Measurements from ENCODE around the gene DYNLT4. TPM values are rescaled to one million over a fixed set of nuclear protein-coding genes. Genes with fewer than 3 reads are reported as not detected.
"Not testable (repeated sequence)": the region's sequence is repeated elsewhere in the genome, so short reads cannot be mapped to it uniquely, and the experiment has no call there.

The DYNLT4 gene
- total RNA-seq, 1 experiment from 2014 or later = 0.25 TPM

GRCh38 chr1:44811234-44811633 is 4.1 kb upstream of the DYNLT4 start:
- no peak for DNase-seq (ENCODE audit: extremely low read depth, low read depth)

DNA sequence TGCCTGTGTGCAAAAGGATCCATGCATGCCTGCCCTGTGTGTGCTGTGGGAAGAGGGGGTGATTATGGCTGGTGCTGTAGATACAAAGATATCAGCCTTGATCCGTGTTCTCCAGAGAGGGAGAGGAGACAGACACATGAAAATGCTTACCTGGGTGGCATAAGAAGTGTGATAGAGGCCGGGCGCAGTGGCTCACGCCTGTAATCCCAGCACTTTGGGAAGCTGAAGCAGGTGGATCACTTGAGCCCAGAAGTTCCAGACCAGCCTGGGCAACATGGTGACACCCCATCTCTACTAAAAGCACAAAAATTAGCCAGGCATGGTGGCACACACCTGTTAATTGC is 3.6 kb upstream of the DYNLT4 start:
- DNase-seq (ENCODE audit: extremely low read depth, low read depth) = not testable (repeated sequence)

DNA sequence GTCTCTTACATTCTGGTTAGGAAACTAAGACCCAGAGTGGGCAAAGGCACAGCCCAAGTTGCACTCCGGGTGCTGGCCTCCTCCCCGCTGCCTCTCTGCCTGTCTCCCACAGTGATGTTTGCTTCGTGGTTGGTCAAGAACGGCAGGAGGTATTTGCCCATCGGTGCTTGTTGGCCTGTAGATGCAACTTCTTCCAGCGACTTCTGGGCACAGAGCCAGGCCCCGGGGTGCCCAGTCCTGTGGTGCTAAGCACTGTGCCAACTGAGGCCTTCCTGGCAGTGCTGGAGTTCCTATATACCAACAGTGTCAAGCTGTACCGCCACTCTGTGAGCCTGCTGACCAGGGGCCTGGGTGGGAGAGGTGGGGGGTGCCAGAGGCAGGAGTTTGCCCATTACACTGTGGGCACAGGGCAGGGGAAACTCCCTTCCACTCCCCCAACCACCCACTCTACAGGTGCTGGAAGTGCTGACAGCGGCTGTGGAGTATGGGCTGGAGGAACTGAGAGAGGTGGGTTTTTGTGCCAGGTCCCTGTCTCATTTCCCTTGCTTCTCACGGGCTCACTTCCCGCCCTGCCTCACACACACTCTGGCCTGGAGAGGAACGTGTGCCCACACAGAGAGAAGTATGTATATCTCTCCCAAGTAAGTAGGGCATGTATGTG is 3.1 kb upstream of the DYNLT4 start:
- no peak for DNase-seq (ENCODE audit: extremely low read depth, low read depth)

GRCh38 chr1:44808938-44809917 is 2.1 kb upstream of the DYNLT4 start:
- DNase-seq (ENCODE audit: extremely low read depth, low read depth) = no peak

GRCh38 chr1:44808063-44808937 is 1.1 kb upstream of the DYNLT4 start, which contains the start of gene BTBD19:
TSS of gene BTBD19 (plus strand) at chr1:44808523. CDS start at chr1:44808821, 298 bp downstream.
- DNase-seq (ENCODE audit: extremely low read depth, low read depth) = no peak

DNA sequence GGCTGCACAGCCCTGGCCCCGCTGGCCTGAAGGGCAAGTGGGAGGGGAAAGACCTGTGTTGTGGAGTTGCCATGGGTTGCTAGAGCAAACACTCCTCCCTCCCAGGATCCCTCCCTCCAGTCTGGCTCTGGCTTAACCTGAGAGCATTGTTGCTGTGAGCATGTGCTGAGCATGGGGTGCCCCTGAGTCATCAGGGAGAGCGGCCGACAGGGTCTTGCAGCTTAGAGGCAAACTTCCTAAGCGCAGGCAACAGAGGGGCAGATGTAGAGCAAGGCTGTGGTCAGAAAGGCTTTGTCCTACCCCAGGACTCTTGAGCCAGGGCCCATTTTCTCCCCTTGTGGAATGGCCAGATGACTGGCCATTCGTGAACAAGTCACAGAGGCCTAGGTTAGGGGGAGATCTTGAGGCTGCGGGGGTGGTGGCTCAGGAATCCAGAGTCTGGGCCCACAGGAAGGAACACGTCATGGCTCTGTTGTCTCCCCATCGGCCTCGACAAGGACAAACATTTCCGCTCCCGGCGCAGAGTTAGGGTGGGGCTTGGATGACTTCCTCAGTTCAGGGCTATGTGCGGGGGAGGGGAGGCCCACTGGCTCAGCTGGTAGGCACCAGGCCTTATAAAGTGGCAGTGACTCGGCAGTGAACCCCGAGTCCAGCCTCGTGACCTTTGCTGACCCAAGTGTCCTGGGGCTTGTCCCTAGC is 362 bp upstream of the DYNLT4 start:
- DNase-seq (ENCODE audit: extremely low read depth, low read depth) = peak; percentile 94

GRCh38 chr1:44806025-44806703 is 987 bp downstream of the DYNLT4 start:
- DNase-seq (ENCODE audit: extremely low read depth, low read depth) = no peak

DNA sequence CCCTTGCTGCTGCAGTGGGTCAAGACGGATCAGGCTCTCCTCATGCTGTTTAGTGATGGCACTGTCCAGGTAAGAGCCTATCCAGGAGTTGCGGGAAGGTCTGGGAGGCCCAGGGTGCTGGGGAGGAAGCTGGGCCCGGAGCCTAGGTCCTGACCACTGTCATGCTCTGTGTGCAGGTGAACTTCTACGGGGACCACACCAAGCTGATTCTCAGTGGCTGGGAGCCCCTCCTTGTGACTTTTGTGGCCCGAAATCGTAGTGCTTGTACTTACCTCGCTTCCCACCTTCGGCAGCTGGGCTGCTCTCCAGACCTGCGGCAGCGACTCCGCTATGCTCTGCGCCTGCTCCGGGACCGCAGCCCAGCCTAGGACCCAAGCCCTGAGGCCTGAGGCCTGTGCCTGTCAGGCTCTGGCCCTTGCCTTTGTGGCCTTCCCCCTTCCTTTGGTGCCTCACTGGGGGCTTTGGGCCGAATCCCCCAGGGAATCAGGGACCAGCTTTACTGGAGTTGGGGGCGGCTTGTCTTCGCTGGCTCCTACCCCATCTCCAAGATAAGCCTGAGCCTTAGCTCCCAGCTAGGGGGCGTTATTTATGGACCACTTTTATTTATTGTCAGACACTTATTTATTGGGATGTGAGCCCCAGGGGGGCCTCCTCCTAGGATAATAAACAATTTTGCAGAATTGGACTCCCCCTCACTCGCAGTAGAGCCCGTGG is 1.7 kb downstream of the DYNLT4 start:
- DNase-seq (ENCODE audit: extremely low read depth, low read depth) = no peak

GRCh38 chr1:44803312-44804095 is 3.6 kb downstream of the DYNLT4 start:
- no peak for DNase-seq (ENCODE audit: extremely low read depth, low read depth)

GRCh38 chr1:44803062-44803311 is 4.2 kb downstream of the DYNLT4 start:
- no peak for DNase-seq (ENCODE audit: extremely low read depth, low read depth)

- DNase-seq (ENCODE audit: extremely low read depth, low read depth) = no peak
These were observed 4.7 kb downstream of the DYNLT4 start for GRCh38 chr1:44802306-44803061.

- DNase-seq (ENCODE audit: extremely low read depth, low read depth) = no peak
These were observed 5.5 kb downstream of the DYNLT4 start for GRCh38 chr1:44801491-44802305.

- DNase-seq (ENCODE audit: extremely low read depth, low read depth) = peak; percentile 93
These were observed 7.2 kb downstream of the DYNLT4 start, which contains the start of gene PLK3 for GRCh38 chr1:44799770-44800584. TSS of gene PLK3 (plus strand) at chr1:44800377. CDS start at chr1:44800464, 87 bp downstream.

GRCh38 chr1:44798481-44799365 is 8.4 kb downstream of the DYNLT4 start:
- DNase-seq (ENCODE audit: extremely low read depth, low read depth) = no peak

GRCh38 chr1:44797886-44798285 is 9.3 kb downstream of the DYNLT4 start:
- DNase-seq (ENCODE audit: extremely low read depth, low read depth) = not testable (repeated sequence)
